ENCODE results near the gene NBEAL1.
"Not testable (repeated sequence)": the region's sequence is repeated elsewhere in the genome, so short reads cannot be mapped to it uniquely, and the experiment has no call there.

NBEAL1 gene

GRCh38 chr2:203040966-203041521, 26.4 kb downstream of the NBEAL1 start:
- no peak for DNase-seq

GRCh38 chr2:203042178-203042577, 27.5 kb downstream of the NBEAL1 start:
- no peak for DNase-seq

- no peak for DNase-seq
Measured at GRCh38 chr2:203043226-203043625, 28.6 kb downstream of the NBEAL1 start.

GRCh38 chr2:203045867-203046266, 31.2 kb downstream of the NBEAL1 start:
- no peak for DNase-seq

- DNase-seq = no peak
Measured at GRCh38 chr2:203052539-203052938, 37.9 kb downstream of the NBEAL1 start.

- DNase-seq = no peak
Measured at GRCh38 chr2:203059567-203060240, 45.0 kb downstream of the NBEAL1 start.

GRCh38 chr2:203061346-203061745, 46.7 kb downstream of the NBEAL1 start:
- no peak for DNase-seq

- DNase-seq = no peak
Measured at GRCh38 chr2:203062126-203062525, 47.5 kb downstream of the NBEAL1 start.

- not testable (repeated sequence) for DNase-seq
Measured at GRCh38 chr2:203066519-203067091, 51.9 kb downstream of the NBEAL1 start.

GRCh38 chr2:203070701-203071100, 56.0 kb downstream of the NBEAL1 start:
- DNase-seq = no peak

- no peak for DNase-seq
Measured at GRCh38 chr2:203071148-203071547, 56.5 kb downstream of the NBEAL1 start.

GRCh38 chr2:203072371-203072770, 57.7 kb downstream of the NBEAL1 start:
- DNase-seq = no peak

GRCh38 chr2:203077451-203077850, 62.8 kb downstream of the NBEAL1 start:
- DNase-seq = no peak

GRCh38 chr2:203080447-203081045, 65.9 kb downstream of the NBEAL1 start:
- DNase-seq = no peak

- no peak for DNase-seq
Measured at GRCh38 chr2:203083328-203083727, 68.7 kb downstream of the NBEAL1 start.

- DNase-seq = not testable (repeated sequence)
Measured at GRCh38 chr2:203086381-203086780, 71.7 kb downstream of the NBEAL1 start.

GRCh38 chr2:203090721-203091120, 76.0 kb downstream of the NBEAL1 start:
- not testable (repeated sequence) for DNase-seq

GRCh38 chr2:203097735-203098134, 83.1 kb downstream of the NBEAL1 start:
- DNase-seq = no peak

- DNase-seq = not testable (repeated sequence)
Measured at GRCh38 chr2:203102357-203102756, 87.7 kb downstream of the NBEAL1 start.

- DNase-seq = no peak
Measured at GRCh38 chr2:203104273-203104672, 89.6 kb downstream of the NBEAL1 start.

GRCh38 chr2:203105996-203106395, 91.3 kb downstream of the NBEAL1 start:
- DNase-seq = no peak

GRCh38 chr2:203110496-203110895, 95.8 kb downstream of the NBEAL1 start:
- DNase-seq = not testable (repeated sequence)

GRCh38 chr2:203112342-203112741, 97.7 kb downstream of the NBEAL1 start:
- DNase-seq = no peak

- not testable (repeated sequence) for DNase-seq
Measured at GRCh38 chr2:203115201-203115700, 100.6 kb downstream of the NBEAL1 start.

Measured in NCI-H774 (cell line).